HepG2 (cell line): Measurements from ENCODE around the gene TNNI2. TPM values are rescaled to one million over a fixed set of nuclear protein-coding genes. Genes with fewer than 3 reads are reported as not detected.

ENCODE experiments used
- HOXA5 ChIP-seq: sonication (generic); formaldehyde crosslinking; IDR thresholded peaks from 2 replicates; pipeline ENCODE4 v1.4.0; 2020; ENCODE audit warnings: missing genetic modification reagents
- JARID2 ChIP-seq: sonication (generic); formaldehyde crosslinking; IDR thresholded peaks from 2 replicates; pipeline ENCODE4 v1.8.1; 2023; ENCODE audit warnings: missing genetic modification reagents, inconsistent platforms; ENCODE audit not compliant: insufficient replicate concordance
- KLF6 ChIP-seq: IDR thresholded peaks from 2 replicates; pipeline ENCODE4 v1.8.0; 2016; ENCODE audit warnings: missing biosample characterization, missing genetic modification reagents
- MTA3 ChIP-seq: sonication (generic); formaldehyde crosslinking; IDR thresholded peaks from 2 replicates; pipeline ENCODE4 v1.4.0; 2020; ENCODE audit warnings: missing genetic modification reagents
- SALL1 ChIP-seq: sonication (generic); formaldehyde crosslinking; IDR thresholded peaks from 2 replicates; pipeline ENCODE4 v1.8.0; 2022; ENCODE audit warnings: mild to moderate bottlenecking, missing genetic modification reagents
- TCF12 ChIP-seq, 2 experiments: fragments of 450-650 bp in 1 of 2; sonication (generic) in 1 of 2; formaldehyde crosslinking in 1 of 2; IDR thresholded peaks; 2 replicates each; pipeline versions ENCODE4 v1.6.1 to v1.8.0; 2017 to 2022; ENCODE audit warnings: antibody characterized with exemption in 1 of 2, mild to moderate bottlenecking in 1 of 2, missing genetic modification reagents in 1 of 2, moderate library complexity in 1 of 2
- TOPORS ChIP-seq: sonication (generic); formaldehyde crosslinking; IDR thresholded peaks from 2 replicates; pipeline ENCODE4 v1.8.0; 2023; ENCODE audit warnings: mild to moderate bottlenecking, missing genetic modification reagents
- ZNF572 ChIP-seq: sonication (generic); formaldehyde crosslinking; IDR thresholded peaks from 2 replicates; pipeline ENCODE4 v1.5.1; 2020; ENCODE audit warnings: mild to moderate bottlenecking, missing genetic modification reagents
- ZNF589 ChIP-seq: sonication (generic); formaldehyde crosslinking; conservative IDR thresholded peaks from 2 replicates; pipeline ENCODE4 v1.8.0; 2022; ENCODE audit warnings: mild to moderate bottlenecking, moderate library complexity, missing genetic modification reagents
- polyA plus RNA-seq, 8 experiments: library from polyadenylated mRNA; depleted of rRNA in 3 of 8; stranded (reverse) in 7 of 8; unstranded in 1 of 8; fragments of >200 nt; fragmentation: Illumina TruSeq in 4 of 8; extraction: Trizol in 4 of 8; gene quantifications; 2 replicates each; pipeline versions ENCODE4 v1.2.1 to v1.2.3, GENCODE V29; 2011 to 2016; ENCODE audit warnings: low read depth in 4 of 8, missing spikeins in 1 of 8, mixed read lengths in 1 of 8; ENCODE audit not compliant: insufficient read depth in 1 of 8
- total RNA-seq, 5 experiments: library from RNA; depleted of rRNA; stranded (reverse); fragments of >200 nt; fragmentation: Illumina TruSeq; extraction: Trizol; gene quantifications; 2 replicates each; pipeline ENCODE4 v1.2.3, GENCODE V29; 2016; ENCODE audit warnings: low read depth in 1 of 5
- TF ChIP-seq, protein P1 (sequence below), 2 experiments: sonication (generic) in 1 of 2; formaldehyde crosslinking in 1 of 2; IDR thresholded peaks; 2 replicates each; pipeline versions ENCODE4 v1.4.0 to v1.6.1; 2016 to 2020; ENCODE audit warnings: borderline replicate concordance in 1 of 2, low read depth in 1 of 2, mild to moderate bottlenecking in 1 of 2, missing genetic modification reagents in 1 of 2
- TF ChIP-seq, protein P2 (sequence below): sonication (generic); formaldehyde crosslinking; IDR thresholded peaks from 2 replicates; pipeline ENCODE4 v1.5.0; 2020; ENCODE audit warnings: mild to moderate bottlenecking, missing genetic modification reagents, moderate library complexity
- TF ChIP-seq, protein P3 (sequence below): sonication (generic); formaldehyde crosslinking; IDR thresholded peaks from 2 replicates; pipeline ENCODE4 v1.4.0; 2020; ENCODE audit warnings: missing genetic modification reagents
- TF ChIP-seq, protein P4 (sequence below): sonication (generic); formaldehyde crosslinking; IDR thresholded peaks from 2 replicates; pipeline ENCODE4 v1.4.0; 2020; ENCODE audit warnings: missing genetic modification reagents
- TF ChIP-seq, protein P5 (sequence below): sonication (generic); formaldehyde crosslinking; IDR thresholded peaks from 2 replicates; pipeline ENCODE4 v1.5.1; 2020; ENCODE audit warnings: missing genetic modification reagents, mild to moderate bottlenecking, borderline replicate concordance

Gene TNNI2
- total and polyA plus RNA-seq, 2 of the 13 experiments (the other 11 are each of a cell fraction or from before 2014, with no cell fraction given): 7.2 to 12.0 TPM

DNA sequence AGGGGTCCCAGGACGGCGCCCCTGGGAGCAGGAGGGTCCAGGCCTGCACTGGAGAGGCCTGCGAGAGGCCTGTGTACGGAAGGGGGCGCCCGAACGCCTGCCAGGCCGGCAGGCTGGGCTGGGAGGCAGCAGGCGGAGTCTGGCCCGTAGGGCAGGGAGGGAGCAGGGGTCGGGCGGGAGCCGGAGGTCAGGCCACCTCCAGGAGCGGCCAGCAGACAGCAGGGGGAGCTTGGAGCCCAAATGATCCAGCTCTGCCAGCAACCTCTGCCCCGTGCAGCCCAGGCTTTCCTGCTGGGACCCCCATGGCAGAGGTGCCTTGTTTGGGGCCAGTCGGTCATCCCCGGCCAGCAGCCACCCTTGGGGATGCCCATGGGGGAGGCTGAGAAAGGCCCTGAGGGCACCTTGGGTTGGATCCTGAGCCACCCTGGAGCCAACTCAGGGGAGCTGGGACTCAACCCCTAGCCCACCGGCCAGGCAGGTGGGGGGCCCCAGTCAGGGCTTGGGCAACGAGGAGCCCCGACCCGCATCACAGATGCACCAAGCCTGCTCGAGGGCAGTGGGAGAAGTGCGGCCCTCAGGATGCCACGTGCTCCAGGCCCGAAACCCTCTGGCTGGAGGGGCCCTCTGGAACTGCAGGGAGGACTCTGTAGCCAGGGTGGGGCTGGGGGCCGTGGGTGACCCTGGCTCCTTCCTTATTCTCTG lies 13.6 kb upstream of the TNNI2 start (continued):
- TF ChIP-seq, protein P1, sequence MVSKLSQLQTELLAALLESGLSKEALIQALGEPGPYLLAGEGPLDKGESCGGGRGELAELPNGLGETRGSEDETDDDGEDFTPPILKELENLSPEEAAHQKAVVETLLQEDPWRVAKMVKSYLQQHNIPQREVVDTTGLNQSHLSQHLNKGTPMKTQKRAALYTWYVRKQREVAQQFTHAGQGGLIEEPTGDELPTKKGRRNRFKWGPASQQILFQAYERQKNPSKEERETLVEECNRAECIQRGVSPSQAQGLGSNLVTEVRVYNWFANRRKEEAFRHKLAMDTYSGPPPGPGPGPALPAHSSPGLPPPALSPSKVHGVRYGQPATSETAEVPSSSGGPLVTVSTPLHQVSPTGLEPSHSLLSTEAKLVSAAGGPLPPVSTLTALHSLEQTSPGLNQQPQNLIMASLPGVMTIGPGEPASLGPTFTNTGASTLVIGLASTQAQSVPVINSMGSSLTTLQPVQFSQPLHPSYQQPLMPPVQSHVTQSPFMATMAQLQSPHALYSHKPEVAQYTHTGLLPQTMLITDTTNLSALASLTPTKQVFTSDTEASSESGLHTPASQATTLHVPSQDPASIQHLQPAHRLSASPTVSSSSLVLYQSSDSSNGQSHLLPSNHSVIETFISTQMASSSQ (IDR thresholded peaks at IDR 0.05; ENCODE audit: low read depth): no peak
- TF ChIP-seq, protein P1 (CRISPR knock-in tag; IDR thresholded peaks at IDR 0.05; ENCODE audit: borderline replicate concordance): peak; percentile 76; the same call in 1 of the 2 replicates
- TF ChIP-seq HOXA5 (CRISPR knock-in tag): peak; percentile 92
- no peak for TF ChIP-seq TOPORS (CRISPR knock-in tag)
- TF ChIP-seq, protein P2, sequence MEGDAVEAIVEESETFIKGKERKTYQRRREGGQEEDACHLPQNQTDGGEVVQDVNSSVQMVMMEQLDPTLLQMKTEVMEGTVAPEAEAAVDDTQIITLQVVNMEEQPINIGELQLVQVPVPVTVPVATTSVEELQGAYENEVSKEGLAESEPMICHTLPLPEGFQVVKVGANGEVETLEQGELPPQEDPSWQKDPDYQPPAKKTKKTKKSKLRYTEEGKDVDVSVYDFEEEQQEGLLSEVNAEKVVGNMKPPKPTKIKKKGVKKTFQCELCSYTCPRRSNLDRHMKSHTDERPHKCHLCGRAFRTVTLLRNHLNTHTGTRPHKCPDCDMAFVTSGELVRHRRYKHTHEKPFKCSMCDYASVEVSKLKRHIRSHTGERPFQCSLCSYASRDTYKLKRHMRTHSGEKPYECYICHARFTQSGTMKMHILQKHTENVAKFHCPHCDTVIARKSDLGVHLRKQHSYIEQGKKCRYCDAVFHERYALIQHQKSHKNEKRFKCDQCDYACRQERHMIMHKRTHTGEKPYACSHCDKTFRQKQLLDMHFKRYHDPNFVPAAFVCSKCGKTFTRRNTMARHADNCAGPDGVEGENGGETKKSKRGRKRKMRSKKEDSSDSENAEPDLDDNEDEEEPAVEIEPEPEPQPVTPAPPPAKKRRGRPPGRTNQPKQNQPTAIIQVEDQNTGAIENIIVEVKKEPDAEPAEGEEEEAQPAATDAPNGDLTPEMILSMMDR (CRISPR knock-in tag): peak; percentile 98
- 0 out of 2 replicates have a peak, but pooled peaks have one; percentile 43 for TF ChIP-seq KLF6 (CRISPR knock-in tag)
- TF ChIP-seq ZNF589 (CRISPR knock-in tag): no peak
- TF ChIP-seq, protein P3, sequence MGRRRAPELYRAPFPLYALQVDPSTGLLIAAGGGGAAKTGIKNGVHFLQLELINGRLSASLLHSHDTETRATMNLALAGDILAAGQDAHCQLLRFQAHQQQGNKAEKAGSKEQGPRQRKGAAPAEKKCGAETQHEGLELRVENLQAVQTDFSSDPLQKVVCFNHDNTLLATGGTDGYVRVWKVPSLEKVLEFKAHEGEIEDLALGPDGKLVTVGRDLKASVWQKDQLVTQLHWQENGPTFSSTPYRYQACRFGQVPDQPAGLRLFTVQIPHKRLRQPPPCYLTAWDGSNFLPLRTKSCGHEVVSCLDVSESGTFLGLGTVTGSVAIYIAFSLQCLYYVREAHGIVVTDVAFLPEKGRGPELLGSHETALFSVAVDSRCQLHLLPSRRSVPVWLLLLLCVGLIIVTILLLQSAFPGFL: no peak
- TF ChIP-seq JARID2 (CRISPR knock-in tag): no peak
- TF ChIP-seq, protein P4, sequence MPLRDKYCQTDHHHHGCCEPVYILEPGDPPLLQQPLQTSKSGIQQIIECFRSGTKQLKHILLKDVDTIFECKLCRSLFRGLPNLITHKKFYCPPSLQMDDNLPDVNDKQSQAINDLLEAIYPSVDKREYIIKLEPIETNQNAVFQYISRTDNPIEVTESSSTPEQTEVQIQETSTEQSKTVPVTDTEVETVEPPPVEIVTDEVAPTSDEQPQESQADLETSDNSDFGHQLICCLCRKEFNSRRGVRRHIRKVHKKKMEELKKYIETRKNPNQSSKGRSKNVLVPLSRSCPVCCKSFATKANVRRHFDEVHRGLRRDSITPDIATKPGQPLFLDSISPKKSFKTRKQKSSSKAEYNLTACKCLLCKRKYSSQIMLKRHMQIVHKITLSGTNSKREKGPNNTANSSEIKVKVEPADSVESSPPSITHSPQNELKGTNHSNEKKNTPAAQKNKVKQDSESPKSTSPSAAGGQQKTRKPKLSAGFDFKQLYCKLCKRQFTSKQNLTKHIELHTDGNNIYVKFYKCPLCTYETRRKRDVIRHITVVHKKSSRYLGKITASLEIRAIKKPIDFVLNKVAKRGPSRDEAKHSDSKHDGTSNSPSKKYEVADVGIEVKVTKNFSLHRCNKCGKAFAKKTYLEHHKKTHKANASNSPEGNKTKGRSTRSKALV (CRISPR knock-in tag): peak; percentile 79; the same call in 1 of the 2 replicates
- no peak for TF ChIP-seq MTA3 (CRISPR knock-in tag)
- peak; percentile 74 for TF ChIP-seq SALL1 (CRISPR knock-in tag)
- no peak for TF ChIP-seq TCF12 (IDR thresholded peaks at IDR 0.05)
- no peak for TF ChIP-seq TCF12 (CRISPR knock-in tag; IDR thresholded peaks at IDR 0.05)
- TF ChIP-seq ZNF572 (CRISPR knock-in tag): no peak
- TF ChIP-seq, protein P5, sequence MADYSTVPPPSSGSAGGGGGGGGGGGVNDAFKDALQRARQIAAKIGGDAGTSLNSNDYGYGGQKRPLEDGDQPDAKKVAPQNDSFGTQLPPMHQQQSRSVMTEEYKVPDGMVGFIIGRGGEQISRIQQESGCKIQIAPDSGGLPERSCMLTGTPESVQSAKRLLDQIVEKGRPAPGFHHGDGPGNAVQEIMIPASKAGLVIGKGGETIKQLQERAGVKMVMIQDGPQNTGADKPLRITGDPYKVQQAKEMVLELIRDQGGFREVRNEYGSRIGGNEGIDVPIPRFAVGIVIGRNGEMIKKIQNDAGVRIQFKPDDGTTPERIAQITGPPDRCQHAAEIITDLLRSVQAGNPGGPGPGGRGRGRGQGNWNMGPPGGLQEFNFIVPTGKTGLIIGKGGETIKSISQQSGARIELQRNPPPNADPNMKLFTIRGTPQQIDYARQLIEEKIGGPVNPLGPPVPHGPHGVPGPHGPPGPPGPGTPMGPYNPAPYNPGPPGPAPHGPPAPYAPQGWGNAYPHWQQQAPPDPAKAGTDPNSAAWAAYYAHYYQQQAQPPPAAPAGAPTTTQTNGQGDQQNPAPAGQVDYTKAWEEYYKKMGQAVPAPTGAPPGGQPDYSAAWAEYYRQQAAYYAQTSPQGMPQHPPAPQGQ: no peak
